ENCODE measurements around the gene GPR142.

Gene GPR142

DNA sequence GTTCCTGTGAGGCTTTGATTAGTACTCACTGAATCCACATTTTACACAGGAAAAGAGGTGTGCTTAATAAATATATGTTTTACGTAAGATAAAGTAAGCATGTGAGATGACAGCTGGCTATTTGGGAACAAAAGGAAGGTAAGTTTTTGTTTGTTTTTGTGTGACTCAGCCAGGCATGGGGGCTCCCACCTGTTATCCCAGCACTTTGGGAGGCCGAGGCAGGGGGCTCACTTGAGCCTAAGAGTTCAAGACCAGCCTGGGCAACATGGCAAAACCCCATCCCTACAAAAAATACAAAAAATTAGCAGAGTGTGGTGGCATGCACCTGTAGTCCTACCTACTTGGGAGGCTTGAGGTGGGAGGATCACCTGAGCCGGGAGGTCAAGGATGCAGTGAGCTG, 17.9 kb downstream of the GPR142 start:
- Histone ChIP-seq H3K4me3 (ENCODE audit: low read depth, low read length) (no peak overlapping the region), H3K9ac (ENCODE audit: low read length) (no peak overlapping the region), H3K36me3 (ENCODE audit: control insufficient read depth, insufficient read depth, low read length) (no peaks in the 10 kb centered on the region), H3K9me3 (ENCODE audit: control insufficient read depth, insufficient read depth, low read depth, low read length) (no peaks in the 10 kb centered on the region), H3K4me1 (ENCODE audit: control insufficient read depth, insufficient read depth, low read length) (peaks cover 27% of the 10 kb centered on the region), H3K27ac (ENCODE audit: low read depth, low read length) (no peak overlapping the region), H3K27me3 (ENCODE audit: control insufficient read depth, insufficient read depth, low read length) (no peaks in the 10 kb centered on the region)

DNA sequence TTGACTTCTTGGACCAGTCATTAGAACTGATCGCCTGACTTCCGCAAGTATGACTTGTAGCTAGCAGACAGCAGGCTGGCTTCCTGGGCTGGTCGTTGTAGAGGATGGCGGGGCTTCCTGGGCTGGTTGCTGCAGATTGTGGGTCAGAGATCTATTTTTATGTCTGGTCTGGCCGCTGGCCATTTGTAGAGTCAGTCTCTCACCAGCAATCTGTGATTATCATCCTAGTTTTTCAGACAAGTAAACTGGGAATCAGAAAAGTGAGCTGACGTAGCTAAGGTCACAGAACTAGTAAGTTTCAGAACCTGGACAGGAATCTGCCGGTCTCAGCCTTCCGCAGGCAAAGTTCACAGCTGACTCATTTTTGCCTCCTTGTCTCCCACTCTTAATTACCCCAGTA, 19.1 kb downstream of the GPR142 start:
- Histone ChIP-seq H3K4me3 (ENCODE audit: low read depth, low read length) (no peak overlapping the region), H3K36me3 (ENCODE audit: control insufficient read depth, insufficient read depth, low read length) (no peaks in the 10 kb centered on the region), H3K4me1 (ENCODE audit: control insufficient read depth, insufficient read depth, low read length) (peaks cover 23% of the 10 kb centered on the region), H3K9me3 (ENCODE audit: control insufficient read depth, insufficient read depth, low read depth, low read length) (no peaks in the 10 kb centered on the region), H3K27me3 (ENCODE audit: control insufficient read depth, insufficient read depth, low read length) (no peaks in the 10 kb centered on the region), H3K9ac (ENCODE audit: low read length) (no peak overlapping the region), H3K27ac (ENCODE audit: low read depth, low read length) (no peak overlapping the region)

GRCh38 chr17:74387365-74388218, 20.3 kb downstream of the GPR142 start:
- Histone ChIP-seq H3K27me3 (ENCODE audit: control insufficient read depth, insufficient read depth, low read length) (no peaks in the 10 kb centered on the region), H3K9ac (ENCODE audit: low read length) (no peak overlapping the region), H3K27ac (ENCODE audit: low read depth, low read length) (no peak overlapping the region)

DNA sequence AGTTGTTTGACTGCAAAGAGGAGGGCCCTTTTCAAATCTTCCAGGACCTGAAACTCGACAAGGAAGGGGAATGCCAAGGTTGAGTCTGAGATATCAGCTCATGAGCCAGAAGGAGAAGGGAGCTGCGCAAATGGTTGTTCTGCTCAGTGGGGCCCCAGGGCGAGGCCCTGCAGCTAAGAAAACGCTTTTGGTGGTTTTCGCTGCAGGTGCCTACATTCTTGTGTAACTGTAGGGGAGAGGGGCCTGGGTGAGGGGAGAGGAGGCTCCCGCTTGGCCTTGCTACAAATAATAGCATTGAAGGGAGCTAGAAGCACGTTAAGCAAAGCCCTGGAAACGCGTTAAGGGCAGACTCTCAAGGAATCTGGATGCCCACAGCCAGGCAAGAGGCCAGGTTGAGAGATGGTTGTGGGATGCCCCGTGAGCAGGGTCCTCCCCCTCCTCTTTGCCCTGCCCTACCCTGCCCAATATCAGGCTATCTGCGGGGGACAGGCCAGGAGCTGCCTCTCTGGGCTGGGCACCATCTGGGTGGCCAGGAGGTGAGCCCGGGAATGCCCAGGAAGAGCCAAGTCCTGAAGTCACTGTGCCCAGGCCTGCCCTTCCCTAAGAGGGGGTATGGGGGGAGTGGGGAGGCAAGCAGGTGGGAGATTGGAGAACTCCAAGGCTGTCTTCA, 21.9 kb downstream of the GPR142 start:
- no peak overlapping the region for H3K9ac ChIP-seq (ENCODE audit: low read length)
- H3K9me3 ChIP-seq (ENCODE audit: control insufficient read depth, insufficient read depth, low read depth, low read length): no peaks in the 10 kb centered on the region
- peaks cover 25% of the 10 kb centered on the region for H3K4me1 ChIP-seq (ENCODE audit: control insufficient read depth, insufficient read depth, low read length)
- H3K27ac ChIP-seq (ENCODE audit: low read depth, low read length): no peak overlapping the region
- H3K27me3 ChIP-seq (ENCODE audit: control insufficient read depth, insufficient read depth, low read length): no peaks in the 10 kb centered on the region
- H3K4me3 ChIP-seq (ENCODE audit: low read depth, low read length): no peak overlapping the region
- H3K36me3 ChIP-seq (ENCODE audit: control insufficient read depth, insufficient read depth, low read length): no peaks in the 10 kb centered on the region

More at GRCh38 chr17:74387365-74388218, 20.3 kb downstream of the GPR142 start:
- Histone ChIP-seq H3K9me3 (ENCODE audit: control insufficient read depth, insufficient read depth, low read depth, low read length) (no peaks in the 10 kb centered on the region), H3K36me3 (ENCODE audit: control insufficient read depth, insufficient read depth, low read length) (no peaks in the 10 kb centered on the region), H3K4me1 (ENCODE audit: control insufficient read depth, insufficient read depth, low read length) (peaks cover 23% of the 10 kb centered on the region), H3K4me3 (ENCODE audit: low read depth, low read length) (no peak overlapping the region)

DNA sequence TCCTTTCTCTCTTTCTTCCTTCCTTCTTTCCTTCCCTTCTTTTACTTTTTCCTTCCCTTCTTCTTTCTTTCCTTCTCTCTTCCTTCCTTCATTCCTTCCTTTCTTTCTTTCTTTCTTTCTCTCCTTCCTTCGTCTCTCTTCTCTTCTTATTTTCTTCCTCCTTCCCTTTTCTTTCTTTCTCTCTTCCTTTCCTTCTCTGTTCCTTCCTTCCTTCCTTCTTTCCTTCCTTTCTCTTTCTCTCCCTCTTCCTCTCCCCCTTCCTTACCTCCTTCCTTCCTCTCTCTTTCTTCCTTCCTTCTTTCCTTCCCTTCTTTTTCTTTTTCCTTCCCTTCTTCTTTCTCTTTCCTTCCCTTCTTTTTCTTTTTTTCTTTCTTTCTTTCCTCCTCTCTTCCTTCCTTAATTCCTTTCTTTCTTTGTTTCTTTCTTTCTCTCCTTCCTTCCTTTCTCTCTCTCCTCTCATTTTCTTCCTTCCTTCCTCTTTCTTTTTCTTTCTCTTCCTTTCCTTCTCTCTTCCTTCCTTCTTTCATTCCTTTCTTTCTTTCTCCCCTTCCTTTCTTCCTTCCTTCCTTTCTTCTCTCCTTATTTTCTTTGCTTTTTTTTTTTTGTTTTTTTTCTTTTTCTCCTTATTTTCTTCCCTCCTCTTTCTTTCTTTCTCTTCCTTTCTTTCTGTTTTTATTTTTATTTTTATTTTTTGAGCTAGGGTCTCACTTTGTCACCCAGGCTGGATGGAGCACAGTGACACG, 22.8 kb downstream of the GPR142 start:
- no peaks in the 10 kb centered on the region for H3K9me3 ChIP-seq (ENCODE audit: control insufficient read depth, insufficient read depth, low read depth, low read length)
- no peak overlapping the region for H3K4me3 ChIP-seq (ENCODE audit: low read depth, low read length)
- no peak overlapping the region for H3K9ac ChIP-seq (ENCODE audit: low read length)
- H3K27me3 ChIP-seq (ENCODE audit: control insufficient read depth, insufficient read depth, low read length): no peaks in the 10 kb centered on the region
- no peaks in the 10 kb centered on the region for H3K36me3 ChIP-seq (ENCODE audit: control insufficient read depth, insufficient read depth, low read length)
- H3K27ac ChIP-seq (ENCODE audit: low read depth, low read length): no peak overlapping the region
- H3K4me1 ChIP-seq (ENCODE audit: control insufficient read depth, insufficient read depth, low read length): peaks cover 29% of the 10 kb centered on the region

- no peak overlapping the region for H3K9ac ChIP-seq (ENCODE audit: low read length)
- peaks cover 29% of the 10 kb centered on the region for H3K4me1 ChIP-seq (ENCODE audit: control insufficient read depth, insufficient read depth, low read length)
- H3K27ac ChIP-seq (ENCODE audit: low read depth, low read length): no peak overlapping the region
- H3K4me3 ChIP-seq (ENCODE audit: low read depth, low read length): no peak overlapping the region
- H3K9me3 ChIP-seq (ENCODE audit: control insufficient read depth, insufficient read depth, low read depth, low read length): no peaks in the 10 kb centered on the region
- H3K36me3 ChIP-seq (ENCODE audit: control insufficient read depth, insufficient read depth, low read length): no peaks in the 10 kb centered on the region
- no peaks in the 10 kb centered on the region for H3K27me3 ChIP-seq (ENCODE audit: control insufficient read depth, insufficient read depth, low read length)
Measured at GRCh38 chr17:74390680-74391653, 23.7 kb downstream of the GPR142 start.

DNA sequence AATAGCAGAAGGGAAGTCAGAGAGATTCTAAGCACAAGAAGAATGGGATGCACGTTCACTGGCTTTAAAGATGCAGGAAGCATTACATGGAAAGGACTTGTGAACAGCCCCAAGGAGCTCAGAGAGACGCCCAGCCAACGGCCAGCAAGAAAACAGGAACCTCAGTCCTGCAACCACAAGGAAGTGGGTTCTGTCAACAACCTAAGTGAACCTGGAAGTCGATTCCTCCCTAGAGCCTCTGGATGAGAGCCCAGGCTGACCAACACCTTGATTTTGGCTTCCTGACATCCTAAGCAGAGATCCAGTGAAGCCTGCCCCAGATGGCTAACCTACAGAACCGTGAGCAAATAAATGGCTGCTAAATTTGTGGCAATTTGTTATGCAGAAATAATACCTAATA, 24.5 kb downstream of the GPR142 start:
- Histone ChIP-seq H3K4me1 (ENCODE audit: control insufficient read depth, insufficient read depth, low read length) (peaks cover 29% of the 10 kb centered on the region), H3K36me3 (ENCODE audit: control insufficient read depth, insufficient read depth, low read length) (no peaks in the 10 kb centered on the region), H3K4me3 (ENCODE audit: low read depth, low read length) (no peak overlapping the region), H3K27ac (ENCODE audit: low read depth, low read length) (no peak overlapping the region), H3K27me3 (ENCODE audit: control insufficient read depth, insufficient read depth, low read length) (no peaks in the 10 kb centered on the region), H3K9me3 (ENCODE audit: control insufficient read depth, insufficient read depth, low read depth, low read length) (no peaks in the 10 kb centered on the region), H3K9ac (ENCODE audit: low read length) (no peak overlapping the region)

DNA sequence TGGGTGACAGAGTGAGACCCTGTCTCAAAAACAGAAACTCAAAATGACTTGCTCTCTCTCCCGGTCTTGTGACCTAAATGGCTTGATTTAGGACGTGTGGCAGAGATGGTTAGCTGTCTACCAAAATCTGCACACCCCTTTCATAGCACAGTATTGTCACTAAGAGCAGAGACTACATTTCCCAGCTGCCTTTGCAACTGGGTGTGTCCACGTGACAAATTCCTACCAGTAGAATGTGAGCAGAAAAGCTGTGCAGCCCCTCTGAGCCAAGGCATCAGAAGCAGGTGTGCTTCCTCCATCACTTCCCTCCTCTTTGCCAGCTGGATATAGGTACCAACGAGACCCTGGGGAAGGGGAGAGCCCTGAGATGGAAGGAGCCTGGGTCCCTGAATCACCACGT, 25.5 kb downstream of the GPR142 start:
- H3K9ac ChIP-seq (ENCODE audit: low read length): no peak overlapping the region
- no peaks in the 10 kb centered on the region for H3K36me3 ChIP-seq (ENCODE audit: control insufficient read depth, insufficient read depth, low read length)
- H3K27me3 ChIP-seq (ENCODE audit: control insufficient read depth, insufficient read depth, low read length): no peaks in the 10 kb centered on the region
- no peak overlapping the region for H3K4me3 ChIP-seq (ENCODE audit: low read depth, low read length)
- peaks cover 20% of the 10 kb centered on the region for H3K4me1 ChIP-seq (ENCODE audit: control insufficient read depth, insufficient read depth, low read length)
- no peaks in the 10 kb centered on the region for H3K9me3 ChIP-seq (ENCODE audit: control insufficient read depth, insufficient read depth, low read depth, low read length)
- H3K27ac ChIP-seq (ENCODE audit: low read depth, low read length): no peak overlapping the region

- Histone ChIP-seq H3K9me3 (ENCODE audit: control insufficient read depth, insufficient read depth, low read depth, low read length) (no peaks in the 10 kb centered on the region), H3K4me1 (ENCODE audit: control insufficient read depth, insufficient read depth, low read length) (peaks cover 18% of the 10 kb centered on the region), H3K9ac (ENCODE audit: low read length) (no peak overlapping the region), H3K36me3 (ENCODE audit: control insufficient read depth, insufficient read depth, low read length) (no peaks in the 10 kb centered on the region), H3K4me3 (ENCODE audit: low read depth, low read length) (no peak overlapping the region), H3K27me3 (ENCODE audit: control insufficient read depth, insufficient read depth, low read length) (no peaks in the 10 kb centered on the region), H3K27ac (ENCODE audit: low read depth, low read length) (no peak overlapping the region)
Measured at GRCh38 chr17:74393346-74393942, 26.1 kb downstream of the GPR142 start.
